Keratinocyte (primary cell): Measurements from ENCODE around the gene ISYNA1. TPM values are rescaled to one million over a fixed set of nuclear protein-coding genes. Genes with fewer than 3 reads are reported as not detected.

ENCODE experiments used
- DNase-seq: peaks from one replicate; pipeline ENCODE4 v3.0.0-alpha.2; 2011; ENCODE audit warnings: low read depth, missing footprints, low spot score
- FAIRE-seq: peaks from 2 replicates; lab custom pipeline; 2011; peaks lifted over from hg19 to GRCh38; lab: Jason Lieb, UNC
- H2AFZ ChIP-seq: 2 replicates; pipeline ENCODE4 v1.6.0; 2012; ENCODE audit warnings: low read length, control low read depth, inconsistent platforms; ENCODE audit not compliant: control insufficient read depth
- H3K27ac ChIP-seq: 2 replicates; pipeline ENCODE4 v1.5.1; 2011; ENCODE audit warnings: low read length; ENCODE audit not compliant: control insufficient read depth, insufficient read depth
- H3K27me3 ChIP-seq: 3 replicates; pipeline ENCODE4 v1.6.0; 2011; ENCODE audit warnings: low read length; ENCODE audit not compliant: control insufficient read depth, insufficient read depth; ENCODE audit errors: extremely low read depth
- H3K36me3 ChIP-seq, 2 experiments: 2 replicates in 1 of 2; 3 replicates in 1 of 2; pipeline ENCODE4 v1.5.1; 2011; ENCODE audit warnings: low read length in 2 of 2, mild to moderate bottlenecking in 1 of 2; ENCODE audit not compliant: control insufficient read depth in 2 of 2, insufficient read depth in 2 of 2; ENCODE audit errors: extremely low read depth in 1 of 2
- H3K4me1 ChIP-seq: 3 replicates; pipeline ENCODE4 v1.5.1; 2011; ENCODE audit warnings: low read length; ENCODE audit not compliant: control insufficient read depth, insufficient read depth; ENCODE audit errors: extremely low read depth
- H3K4me2 ChIP-seq: 3 replicates; pipeline ENCODE4 v1.6.0; 2011; ENCODE audit warnings: low read depth, low read length; ENCODE audit not compliant: control insufficient read depth, insufficient read depth; ENCODE audit errors: extremely low read depth
- H3K4me3 ChIP-seq, 3 experiments: fragments of 200-600 bp in 1 of 3; sonication (generic) in 1 of 3; 2 replicates in 2 of 3; 3 replicates in 1 of 3; pipeline ENCODE4 v1.5.1; 2011 to 2016; ENCODE audit warnings: low read length in 3 of 3, mild to moderate bottlenecking in 3 of 3, control low read depth in 2 of 3, inconsistent platforms in 1 of 3, low read depth in 1 of 3, mixed read lengths in 1 of 3, mixed run types in 1 of 3, moderate library complexity in 1 of 3; ENCODE audit not compliant: control insufficient read depth in 2 of 3, insufficient read depth in 2 of 3; ENCODE audit errors: extremely low read depth in 1 of 3
- H3K79me2 ChIP-seq: 2 replicates; pipeline ENCODE4 v1.6.0; 2012; ENCODE audit warnings: low read length; ENCODE audit not compliant: control insufficient read depth, insufficient read depth
- H3K9ac ChIP-seq: 3 replicates; pipeline ENCODE4 v1.6.0; 2011; ENCODE audit warnings: low read length; ENCODE audit not compliant: control insufficient read depth, insufficient read depth; ENCODE audit errors: extremely low read depth
- H3K9me1 ChIP-seq: 3 replicates; pipeline ENCODE4 v1.6.0; 2011; ENCODE audit warnings: low read length; ENCODE audit not compliant: control insufficient read depth, insufficient read depth; ENCODE audit errors: extremely low read depth
- H3K9me3 ChIP-seq: 2 replicates; pipeline ENCODE4 v1.5.1; 2012; ENCODE audit warnings: low read depth, low read length; ENCODE audit not compliant: control insufficient read depth
- H4K20me1 ChIP-seq: 3 replicates; pipeline ENCODE4 v1.6.0; 2011; ENCODE audit warnings: low read length; ENCODE audit not compliant: control insufficient read depth, insufficient read depth; ENCODE audit errors: extremely low read depth
- EZH2 ChIP-seq: IDR thresholded peaks from one replicate; pipeline ENCODE4 v1.6.1; 2012; ENCODE audit warnings: inconsistent platforms, mild to moderate bottlenecking, low read length, moderate library complexity
- dilution Hi-C: fragments of 300-500 bp; cut with MboI; formaldehyde crosslinking; loops from one replicate; pipeline ENCODE4 v1.7.0; 2020; ENCODE audit warnings: low sequenced_read_pairs; ENCODE audit not compliant: extremely low pct_ligation_motif_present
- polyA plus RNA-seq, 5 experiments: library from polyadenylated mRNA; depleted of rRNA in 3 of 5; stranded (reverse) in 3 of 5; stranded (forward) in 1 of 5; unstranded in 1 of 5; fragments of >200 nt; gene quantifications; 1 replicate in 1 of 5; 2 replicates in 3 of 5; 3 replicates in 1 of 5; pipeline versions ENCODE4 v1.2.1 to v1.2.3, GENCODE V29; 2011 to 2012; ENCODE audit warnings: missing spikeins in 2 of 5, low read depth in 1 of 5, low replicate concordance in 1 of 5
- TF ChIP-seq, protein P1 (sequence below), 3 experiments: IDR thresholded peaks in 1 of 3; conservative IDR thresholded peaks in 1 of 3; optimal IDR thresholded peaks in 1 of 3; 2 replicates in 2 of 3; 3 replicates in 1 of 3; pipeline versions ENCODE3 to v1.5.1; 2011; ENCODE audit warnings: low read length in 3 of 3, mild to moderate bottlenecking in 3 of 3, moderate library complexity in 2 of 3, control low read depth in 1 of 3, inconsistent platforms in 1 of 3; ENCODE audit not compliant: insufficient read depth in 2 of 3; ENCODE audit errors: extremely low read depth in 1 of 3

The ISYNA1 gene
- polyA plus RNA-seq, 1 donor (not counting 4 experiments of a cell fraction or from before 2014, with no cell fraction given): 3.5 TPM

GRCh38 chr19:18433735-18434398 lies 4.1 kb downstream of the ISYNA1 start:
- Histone ChIP-seq H3K4me2 (no peak overlapping the region), H3K4me1 (peaks cover 10% of the 10 kb centered on the region), H3K9me1 (no peaks in the 10 kb centered on the region), H3K27ac (no peak overlapping the region), H3K9ac (no peak overlapping the region), H3K9me3 (no peaks in the 10 kb centered on the region), H3K36me3 (peaks cover 0 to 1% of the 10 kb centered on the region in 2 experiments), H4K20me1 (no peaks in the 10 kb centered on the region), H3K4me3 (no peak overlapping the region), H2AFZ (no peak overlapping the region), H3K27me3 (no peaks in the 10 kb centered on the region), H3K79me2 (no peaks in the 10 kb centered on the region)
- dilution Hi-C loops: no loop called here
- FAIRE-seq (no peak), DNase-seq (no peak)
- no peak for TF ChIP-seq EZH2
- TF ChIP-seq, protein P1, sequence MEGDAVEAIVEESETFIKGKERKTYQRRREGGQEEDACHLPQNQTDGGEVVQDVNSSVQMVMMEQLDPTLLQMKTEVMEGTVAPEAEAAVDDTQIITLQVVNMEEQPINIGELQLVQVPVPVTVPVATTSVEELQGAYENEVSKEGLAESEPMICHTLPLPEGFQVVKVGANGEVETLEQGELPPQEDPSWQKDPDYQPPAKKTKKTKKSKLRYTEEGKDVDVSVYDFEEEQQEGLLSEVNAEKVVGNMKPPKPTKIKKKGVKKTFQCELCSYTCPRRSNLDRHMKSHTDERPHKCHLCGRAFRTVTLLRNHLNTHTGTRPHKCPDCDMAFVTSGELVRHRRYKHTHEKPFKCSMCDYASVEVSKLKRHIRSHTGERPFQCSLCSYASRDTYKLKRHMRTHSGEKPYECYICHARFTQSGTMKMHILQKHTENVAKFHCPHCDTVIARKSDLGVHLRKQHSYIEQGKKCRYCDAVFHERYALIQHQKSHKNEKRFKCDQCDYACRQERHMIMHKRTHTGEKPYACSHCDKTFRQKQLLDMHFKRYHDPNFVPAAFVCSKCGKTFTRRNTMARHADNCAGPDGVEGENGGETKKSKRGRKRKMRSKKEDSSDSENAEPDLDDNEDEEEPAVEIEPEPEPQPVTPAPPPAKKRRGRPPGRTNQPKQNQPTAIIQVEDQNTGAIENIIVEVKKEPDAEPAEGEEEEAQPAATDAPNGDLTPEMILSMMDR (optimal IDR thresholded peaks at IDR 0.05 in 1 of 3, IDR thresholded peaks at IDR 0.05 in 1 of 3, conservative IDR thresholded peaks at IDR 0.05 in 1 of 3; ENCODE audit: extremely low read depth in 1 of 3, insufficient read depth in 2 of 3, low read length in 3 of 3): no peak

GRCh38 chr19:18433015-18433691 lies 4.8 kb downstream of the ISYNA1 start:
- no peaks in the 10 kb centered on the region for H3K9me3 ChIP-seq
- no peak overlapping the region for H3K9ac ChIP-seq
- peaks cover 3% of the 10 kb centered on the region for H3K4me1 ChIP-seq
- H3K4me2 ChIP-seq: peak overlapping the region; percentile 10
- no peak overlapping the region for H2AFZ ChIP-seq
- FAIRE-seq (no peak), DNase-seq (no peak)
- TF ChIP-seq EZH2: no peak
- TF ChIP-seq, protein P1 (optimal IDR thresholded peaks at IDR 0.05 in 1 of 3, IDR thresholded peaks at IDR 0.05 in 1 of 3, conservative IDR thresholded peaks at IDR 0.05 in 1 of 3; ENCODE audit: extremely low read depth in 1 of 3, insufficient read depth in 2 of 3, low read length in 3 of 3): no peak
- H3K27ac ChIP-seq: no peak overlapping the region
- no peaks in the 10 kb centered on the region for H4K20me1 ChIP-seq
- H3K9me1 ChIP-seq: no peaks in the 10 kb centered on the region
- peak overlapping the region in 1 of 3 experiments; percentile 16 for H3K4me3 ChIP-seq
- H3K27me3 ChIP-seq: no peaks in the 10 kb centered on the region
- dilution Hi-C loops: no loop called here
- H3K79me2 ChIP-seq: no peaks in the 10 kb centered on the region
- H3K36me3 ChIP-seq: peaks cover 0 to 1% of the 10 kb centered on the region in 2 experiments
